ENCODE results near the gene C6orf89. TPM values are rescaled to one million over a fixed set of nuclear protein-coding genes. Genes with fewer than 3 reads are reported as not detected.
"Not testable (repeated sequence)": the region's sequence is repeated elsewhere in the genome, so short reads cannot be mapped to it uniquely, and the experiment has no call there.

C6orf89 gene
- total RNA-seq, 1 donor: 58.2 TPM

DNA sequence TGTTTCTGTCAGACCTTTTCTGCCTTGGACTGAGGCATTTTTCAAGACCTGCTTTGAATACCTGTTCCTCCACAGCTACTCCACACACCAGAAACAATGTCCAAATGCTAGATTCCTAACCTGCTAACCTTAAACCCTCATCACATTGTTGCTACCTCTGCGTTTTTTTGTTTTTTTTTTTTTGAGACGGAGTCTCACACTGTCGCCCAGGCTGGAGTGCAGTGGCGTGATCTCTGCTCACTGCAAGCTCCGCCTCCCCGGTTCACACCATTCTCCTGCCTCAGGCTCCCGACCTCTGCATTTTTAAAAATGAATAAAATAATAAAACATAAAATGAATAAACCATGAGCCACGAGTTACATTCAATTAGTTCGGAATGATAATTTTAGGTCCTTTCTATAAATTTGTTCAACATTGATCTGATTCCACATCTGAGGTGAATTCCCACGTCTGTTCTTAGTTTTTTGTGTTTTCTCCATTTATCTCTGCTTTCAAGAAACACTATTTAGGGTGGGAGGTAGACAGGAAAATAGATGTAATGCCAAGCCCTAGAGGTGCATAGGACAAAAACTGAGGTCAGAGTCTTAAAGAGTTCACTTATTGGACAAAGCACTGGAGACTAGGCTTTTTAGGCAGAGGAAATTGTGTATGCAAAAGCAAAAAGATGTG is 1.3 kb downstream of the C6orf89 start:
- DNase-seq (ENCODE audit: low read depth): no peak
- H3K4me3 ChIP-seq (ENCODE audit: low read depth, low read length): peak overlapping the region; percentile 93
- TF ChIP-seq, protein P1, sequence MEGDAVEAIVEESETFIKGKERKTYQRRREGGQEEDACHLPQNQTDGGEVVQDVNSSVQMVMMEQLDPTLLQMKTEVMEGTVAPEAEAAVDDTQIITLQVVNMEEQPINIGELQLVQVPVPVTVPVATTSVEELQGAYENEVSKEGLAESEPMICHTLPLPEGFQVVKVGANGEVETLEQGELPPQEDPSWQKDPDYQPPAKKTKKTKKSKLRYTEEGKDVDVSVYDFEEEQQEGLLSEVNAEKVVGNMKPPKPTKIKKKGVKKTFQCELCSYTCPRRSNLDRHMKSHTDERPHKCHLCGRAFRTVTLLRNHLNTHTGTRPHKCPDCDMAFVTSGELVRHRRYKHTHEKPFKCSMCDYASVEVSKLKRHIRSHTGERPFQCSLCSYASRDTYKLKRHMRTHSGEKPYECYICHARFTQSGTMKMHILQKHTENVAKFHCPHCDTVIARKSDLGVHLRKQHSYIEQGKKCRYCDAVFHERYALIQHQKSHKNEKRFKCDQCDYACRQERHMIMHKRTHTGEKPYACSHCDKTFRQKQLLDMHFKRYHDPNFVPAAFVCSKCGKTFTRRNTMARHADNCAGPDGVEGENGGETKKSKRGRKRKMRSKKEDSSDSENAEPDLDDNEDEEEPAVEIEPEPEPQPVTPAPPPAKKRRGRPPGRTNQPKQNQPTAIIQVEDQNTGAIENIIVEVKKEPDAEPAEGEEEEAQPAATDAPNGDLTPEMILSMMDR (IDR thresholded peaks at IDR 0.05; ENCODE audit: insufficient read depth, low read length): no peak

- TF ChIP-seq, protein P1 (IDR thresholded peaks at IDR 0.05; ENCODE audit: insufficient read depth, low read length): no peak
- no peak overlapping the region for H3K4me3 ChIP-seq (ENCODE audit: low read depth, low read length)
- DNase-seq (ENCODE audit: low read depth): no peak
These were observed 2.4 kb downstream of the C6orf89 start for GRCh38 chr6:36888115-36888643.

GRCh38 chr6:36888654-36889481 is 3.1 kb downstream of the C6orf89 start:
- no peak for DNase-seq (ENCODE audit: low read depth)
- TF ChIP-seq, protein P1 (IDR thresholded peaks at IDR 0.05; ENCODE audit: insufficient read depth, low read length): no peak

DNA sequence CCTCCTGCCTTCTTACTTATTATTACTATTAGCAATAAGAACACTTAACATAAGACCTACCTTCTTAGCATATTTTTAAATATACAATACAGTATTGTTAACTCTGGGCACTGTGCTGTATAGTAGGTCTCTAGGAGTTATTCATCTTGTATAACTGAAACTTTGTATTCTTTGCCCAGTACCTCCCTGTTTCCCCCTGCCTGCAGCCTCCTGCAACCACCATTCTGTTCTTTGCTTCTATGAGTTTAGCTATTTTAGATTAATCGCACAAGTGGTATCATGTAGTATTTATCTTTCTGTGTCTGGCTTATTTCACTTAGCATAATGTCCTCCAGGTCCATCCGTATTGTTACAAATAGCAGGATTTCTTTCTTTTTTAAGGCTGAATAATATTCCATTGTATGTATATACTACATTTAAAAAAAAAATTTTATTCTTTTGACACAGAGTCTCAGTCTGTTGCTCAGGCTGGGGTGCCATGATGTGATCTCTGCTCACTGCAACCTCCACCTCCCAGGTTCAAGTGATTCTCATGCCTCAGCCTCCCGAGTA is 4.4 kb downstream of the C6orf89 start:
- no peak for DNase-seq (ENCODE audit: low read depth)

More at GRCh38 chr6:36888654-36889481, 3.1 kb downstream of the C6orf89 start:
- no peak overlapping the region for H3K4me3 ChIP-seq (ENCODE audit: low read depth, low read length)

DNA sequence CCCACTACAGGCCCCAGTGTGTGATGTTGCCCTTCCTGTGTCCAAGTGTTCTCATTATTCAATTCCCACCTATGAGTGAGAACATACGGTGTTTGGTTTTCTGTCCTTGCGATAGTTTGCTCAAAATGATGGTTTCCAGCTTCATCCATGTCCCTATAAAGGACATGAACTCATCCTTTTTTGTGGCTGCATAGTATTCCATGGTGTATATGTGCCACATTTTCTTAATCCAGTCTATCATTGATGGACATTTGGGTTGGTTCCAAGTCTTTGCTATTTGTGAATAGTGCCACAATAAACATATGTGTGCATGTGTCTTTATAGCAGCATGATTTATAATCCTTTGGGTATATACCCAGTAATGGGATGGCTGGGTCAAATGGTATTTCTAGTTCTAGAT is 5.4 kb downstream of the C6orf89 start:
- H3K4me3 ChIP-seq (ENCODE audit: low read depth, low read length); DNase-seq (ENCODE audit: low read depth): not testable (repeated sequence)

More for the DNA sequence above, 4.4 kb downstream of the C6orf89 start:
- no peak overlapping the region for H3K4me3 ChIP-seq (ENCODE audit: low read depth, low read length)
- TF ChIP-seq, protein P1 (IDR thresholded peaks at IDR 0.05; ENCODE audit: insufficient read depth, low read length): no peak

DNA sequence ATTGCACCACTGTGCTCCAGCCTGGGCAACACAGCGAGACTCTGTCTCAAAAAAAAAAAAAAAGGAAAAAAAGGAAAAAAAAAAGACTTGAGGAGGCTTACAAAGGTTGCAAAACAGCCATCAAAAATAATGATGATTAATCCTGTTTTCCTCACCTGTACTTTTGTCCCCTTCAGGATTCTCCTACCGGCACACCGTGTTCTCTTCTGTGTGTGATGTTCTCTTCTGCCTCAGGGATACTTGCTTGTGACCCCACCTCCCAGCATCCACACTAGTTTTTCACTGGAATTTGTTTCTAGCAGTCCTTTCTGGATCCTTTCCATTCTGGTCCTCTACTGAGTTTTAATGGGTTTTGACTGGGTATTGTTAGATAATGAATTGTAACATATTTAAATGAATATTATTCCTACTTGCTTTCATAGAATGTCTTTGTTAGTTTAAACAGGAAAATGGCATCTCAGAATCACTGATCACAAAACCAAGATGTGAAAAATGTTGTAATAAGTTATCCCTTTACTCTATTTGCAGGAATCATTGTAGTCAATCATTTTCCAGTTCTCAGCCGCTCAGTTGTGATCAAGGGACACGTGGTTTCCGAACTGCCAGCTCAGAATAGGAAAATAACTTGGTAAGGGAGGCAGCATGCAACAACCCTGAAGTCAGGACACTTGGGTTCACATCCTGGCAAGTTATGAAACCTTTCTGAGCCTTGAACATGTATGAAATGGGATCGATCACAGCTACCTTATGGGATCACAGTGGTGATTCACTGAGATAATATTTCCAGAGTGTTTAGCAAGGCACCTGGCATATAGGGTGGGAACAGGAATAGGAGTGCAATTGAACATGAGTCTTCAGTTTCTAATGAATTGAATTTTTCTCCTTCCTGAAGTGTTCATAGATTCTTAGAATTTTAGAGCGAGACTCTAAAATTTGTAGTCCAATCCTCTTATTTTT is 8.5 kb downstream of the C6orf89 start:
- TF ChIP-seq, protein P1 (IDR thresholded peaks at IDR 0.05; ENCODE audit: insufficient read depth, low read length): no peak
- no peak for DNase-seq (ENCODE audit: low read depth)
- H3K4me3 ChIP-seq (ENCODE audit: low read depth, low read length): no peak overlapping the region

Data from fibroblast of the aortic adventitia (primary cell).